Psoas muscle (tissue), 8 donors: ENCODE measurements around the gene SETD3. TPM values are rescaled to one million over a fixed set of nuclear protein-coding genes. Genes with fewer than 3 reads are reported as not detected.
A peak's percentile ranks its signal among the peaks of the same experiment; 100 is the strongest.
"Not testable (repeated sequence)": the region's sequence is repeated elsewhere in the genome, so short reads cannot be mapped to it uniquely, and the experiment has no call there.

Experiments
- ATAC-seq, 4 donors: fragments of 200-7000 bp; cut with Tn5 transposase; one replicate each; pipeline ENCODE4 v1.9.1; 2020; ENCODE audit warnings: moderate library complexity in 3 of 4, mild to moderate bottlenecking in 2 of 4
- DNase-seq, 2 donors: peaks; one replicate each; pipeline ENCODE4 v3.0.0-alpha.2; 2020
- H3K27ac ChIP-seq: fragments of 200-600 bp; one replicate; pipeline ENCODE4 v1.8.0; 2022
- H3K27me3 ChIP-seq, 3 donors: fragments of 200-600 bp in 1 of 3; one replicate each; pipeline versions ENCODE4 v1.6.1 to v1.8.0; 2013 to 2022; ENCODE audit warnings: low read length in 2 of 3, mild to moderate bottlenecking in 2 of 3, moderate library complexity in 1 of 3; ENCODE audit not compliant: insufficient read depth in 3 of 3
- H3K36me3 ChIP-seq, 2 donors: fragments of 200-600 bp in 1 of 2; one replicate each; pipeline versions ENCODE4 v1.6.1 to v1.8.0; 2013 to 2022; ENCODE audit warnings: low read depth in 1 of 2, mild to moderate bottlenecking in 1 of 2, moderate library complexity in 1 of 2; ENCODE audit not compliant: insufficient read depth in 1 of 2
- H3K4me1 ChIP-seq: fragments of 200-600 bp; one replicate; pipeline ENCODE4 v1.8.0; 2022
- H3K4me3 ChIP-seq: fragments of 200-600 bp; one replicate; pipeline ENCODE4 v1.8.0; 2022; ENCODE audit warnings: mild to moderate bottlenecking
- H3K9me3 ChIP-seq: fragments of 200-600 bp; one replicate; pipeline ENCODE4 v1.8.0; 2022
- CTCF ChIP-seq: fragments of 200-600 bp; IDR thresholded peaks from one replicate; pipeline ENCODE4 v1.8.0; 2022; ENCODE audit warnings: antibody characterized with exemption
- WGBS, 3 donors: extraction: QIAGEN DNeasy Blood & Tissue Kit; methylation state at CpG; one replicate each; pipeline versions ENCODE4 v1.1.6 to v1.1.7; 2013; 5-methylcytosine and 5-hydroxymethylcytosine counted together
- intact Hi-C, 2 donors: fragments of 100-400 bp; cut with DNase I; formaldehyde crosslinking; loops; one replicate each; pipeline versions ENCODE4 v1.11.0 to v1.14.2; 2022
- polyA plus RNA-seq, 3 donors: library from polyadenylated mRNA; stranded (reverse); fragments of 200-250 nt; gene quantifications; one replicate each; pipeline ENCODE4 v1.2.3, GENCODE V29; 2013
- total RNA-seq, 4 donors: library from RNA; stranded (reverse); fragmentation: NEBNext Ultra II Directional in 2 of 4; extraction: Animal tissue kit (Norgen Biotek cat#: 25700) in 2 of 4; gene quantifications; one replicate each; pipeline versions ENCODE4 v1.2.1 to v1.2.4, GENCODE V29; 2021 to 2023
- donor health status: healthy with polysubstance abuse.
- donor health status: DM: no; HTN: no; CAD: no; lungs with moderate emphysema.
- donor health status: Bipolar disorder and iron deficiency.
- donor health status: healthy.
- donor health status: DM: yes; HTN: yes; CAD: no.
- donor health status: DM: no; HTN: no; CAD: no.
- donor health status: DM: no; HTN: no; CAD: no.
- donor health status: DM: yes; HTN: yes; CAD: no.

The SETD3 gene
- total and polyA plus RNA-seq, 7 donors = 84.0 to 177 (median 123) TPM

GRCh38 chr14:99350751-99351150, 129.9 kb downstream of the SETD3 start:
- intact Hi-C loops = no loop called here
- TF ChIP-seq CTCF = no peak
- Histone ChIP-seq H3K27ac (no peak overlapping the region), H3K4me3 (no peak overlapping the region), H3K9me3 (no peaks in the 10 kb centered on the region), H3K27me3 (peaks cover 0 to 5% (median 3%) of the 10 kb centered on the region in 3 donors), H3K36me3 (no peaks in the 10 kb centered on the region), H3K4me1 (no peaks in the 10 kb centered on the region)
- DNase-seq (no peak), ATAC-seq (peak in 1 of 4 donors; percentile 40)
- WGBS, 3 donors = 55 to 68% (median 57%) methylated on average over 12 of the region's 12 CpGs

GRCh38 chr14:99349721-99350495, 130.8 kb downstream of the SETD3 start:
- H3K36me3 ChIP-seq = no peaks in the 10 kb centered on the region
- no peak overlapping the region for H3K27ac ChIP-seq
- no peak for ATAC-seq
- no peak for DNase-seq
- H3K27me3 ChIP-seq = peaks cover 0 to 5% (median 3%) of the 10 kb centered on the region in 3 donors
- 66 to 71% (median 68%) methylated on average over 13 of the region's 13 CpGs for WGBS, 3 donors
- no peaks in the 10 kb centered on the region for H3K9me3 ChIP-seq
- intact Hi-C loops = no loop called here
- no peak for TF ChIP-seq CTCF
- H3K4me1 ChIP-seq = no peaks in the 10 kb centered on the region
- H3K4me3 ChIP-seq = no peak overlapping the region

GRCh38 chr14:99348816-99349614, 131.6 kb downstream of the SETD3 start:
- peaks cover 0 to 10% (median 3%) of the 10 kb centered on the region in 3 donors for H3K27me3 ChIP-seq
- no peak overlapping the region for H3K4me3 ChIP-seq
- no peaks in the 10 kb centered on the region for H3K9me3 ChIP-seq
- intact Hi-C loops = no loop called here
- DNase-seq = no peak
- ATAC-seq = no peak
- H3K27ac ChIP-seq = no peak overlapping the region
- H3K4me1 ChIP-seq = no peaks in the 10 kb centered on the region
- TF ChIP-seq CTCF = no peak
- 66 to 70% (median 68%) methylated on average over 16 to 18 of the region's 18 CpGs for WGBS, 3 donors
- no peaks in the 10 kb centered on the region for H3K36me3 ChIP-seq

GRCh38 chr14:99348231-99348630, 132.4 kb downstream of the SETD3 start:
- H3K4me1 ChIP-seq, H3K27ac ChIP-seq, intact Hi-C loops, H3K27me3 ChIP-seq, H3K9me3 ChIP-seq, H3K4me3 ChIP-seq, ATAC-seq, DNase-seq, H3K36me3 ChIP-seq: not testable (repeated sequence)
- WGBS, 3 donors = 95 to 97% (median 97%) methylated on average over 29 to 31 of the region's 31 CpGs

Other genes starting within 250 kb of the SETD3 start
- gene BCL11B, start 208.7 kb downstream of the SETD3 start, total RNA-seq = under 1 TPM in 3 of 4 donors, not detected in 1; 0.15 to 0.34 (median 0.17) TPM
- gene BCL11B, start 208.7 kb downstream of the SETD3 start, polyA plus RNA-seq = under 1 TPM in 2 of 3 donors, not detected in 1; 0.01 to 0.03 TPM
- gene CCNK, start 550 bp upstream of the SETD3 start, total RNA-seq = 10 to 100 TPM; 31.1 to 53.2 (median 42.4) TPM
- gene CCNK, start 550 bp upstream of the SETD3 start, polyA plus RNA-seq = 10 to 100 TPM; 17.6 to 44.5 (median 27.7) TPM
- gene CCDC85C, start 123.3 kb upstream of the SETD3 start, total RNA-seq = 10 to 100 TPM in 2 of 4 donors, 1 to 10 TPM in 2; 5.8 to 21.0 (median 9.9) TPM
- 10 to 100 TPM in 1 of 3 donors, 1 to 10 TPM in 2; 1.8 to 10.8 (median 4.4) TPM for gene CCDC85C, start 123.3 kb upstream of the SETD3 start, polyA plus RNA-seq
- gene HHIPL1, start 164.3 kb upstream of the SETD3 start, total RNA-seq = under 1 TPM; 0.32 to 0.86 (median 0.62) TPM
- gene HHIPL1, start 164.3 kb upstream of the SETD3 start, polyA plus RNA-seq = under 1 TPM; 0.12 to 0.18 (median 0.17) TPM
- 1 to 10 TPM in 1 of 4 donors, under 1 TPM in 3; 0.50 to 1.5 (median 0.83) TPM for gene CYP46A1, start 203.4 kb upstream of the SETD3 start, total RNA-seq
- under 1 TPM; 0.09 to 0.35 (median 0.26) TPM for gene CYP46A1, start 203.4 kb upstream of the SETD3 start, polyA plus RNA-seq